A673 (cell line): ENCODE data around the gene SVOPL.
"Not testable (repeated sequence)": the region's sequence is repeated elsewhere in the genome, so short reads cannot be mapped to it uniquely, and the experiment has no call there.

Experiments used
- EZH2 ChIP-seq: fragments of 200-600 bp; sonication (generic); IDR thresholded peaks from 2 replicates; pipeline ENCODE4 v1.6.1; 2017; ENCODE audit warnings: borderline replicate concordance, low read depth, mild to moderate bottlenecking, mixed read lengths, antibody characterized with exemption, low read length; ENCODE audit not compliant: poor library complexity, severe bottlenecking
- TF ChIP-seq, protein P1 (sequence below): fragments of 300-800, 200-600 bp; sonication (generic); conservative IDR thresholded peaks from 2 replicates; pipeline ENCODE4 v1.5.1; 2017; ENCODE audit warnings: low read depth, mild to moderate bottlenecking, antibody characterized with exemption, low read length, moderate library complexity, mixed read lengths

DNA sequence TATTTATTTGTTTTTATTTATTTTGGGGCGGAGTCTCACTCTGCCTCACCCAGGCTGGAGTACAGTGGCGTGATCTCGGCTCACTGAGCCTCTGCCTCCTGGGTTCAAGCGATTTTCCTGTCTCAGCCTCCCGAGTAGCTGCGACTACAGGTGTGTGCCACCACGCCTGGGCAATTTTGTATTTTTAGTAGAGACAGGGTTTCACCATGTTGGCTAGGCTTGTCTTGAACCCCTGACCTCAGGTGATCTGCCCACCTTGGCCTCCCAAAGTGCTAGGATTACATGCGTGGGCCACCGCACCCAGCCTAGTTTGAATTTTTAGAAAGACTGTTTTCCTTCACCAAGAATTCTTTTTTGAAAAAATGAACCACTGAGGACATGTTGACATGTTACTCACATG lies 5.4 kb downstream of the SVOPL start:
- TF ChIP-seq, protein P1, sequence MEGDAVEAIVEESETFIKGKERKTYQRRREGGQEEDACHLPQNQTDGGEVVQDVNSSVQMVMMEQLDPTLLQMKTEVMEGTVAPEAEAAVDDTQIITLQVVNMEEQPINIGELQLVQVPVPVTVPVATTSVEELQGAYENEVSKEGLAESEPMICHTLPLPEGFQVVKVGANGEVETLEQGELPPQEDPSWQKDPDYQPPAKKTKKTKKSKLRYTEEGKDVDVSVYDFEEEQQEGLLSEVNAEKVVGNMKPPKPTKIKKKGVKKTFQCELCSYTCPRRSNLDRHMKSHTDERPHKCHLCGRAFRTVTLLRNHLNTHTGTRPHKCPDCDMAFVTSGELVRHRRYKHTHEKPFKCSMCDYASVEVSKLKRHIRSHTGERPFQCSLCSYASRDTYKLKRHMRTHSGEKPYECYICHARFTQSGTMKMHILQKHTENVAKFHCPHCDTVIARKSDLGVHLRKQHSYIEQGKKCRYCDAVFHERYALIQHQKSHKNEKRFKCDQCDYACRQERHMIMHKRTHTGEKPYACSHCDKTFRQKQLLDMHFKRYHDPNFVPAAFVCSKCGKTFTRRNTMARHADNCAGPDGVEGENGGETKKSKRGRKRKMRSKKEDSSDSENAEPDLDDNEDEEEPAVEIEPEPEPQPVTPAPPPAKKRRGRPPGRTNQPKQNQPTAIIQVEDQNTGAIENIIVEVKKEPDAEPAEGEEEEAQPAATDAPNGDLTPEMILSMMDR: not testable (repeated sequence)
- TF ChIP-seq EZH2: not testable (repeated sequence)
